Dermis microvascular lymphatic vessel endothelial cell (primary cell): ENCODE results near the gene SLC25A26. TPM values are rescaled to one million over a fixed set of nuclear protein-coding genes. Genes with fewer than 3 reads are reported as not detected.
A peak's percentile ranks its signal among the peaks of the same experiment; 100 is the strongest.

Experiments
- DNase-seq, 2 donors: peaks; one replicate each; pipeline versions ENCODE4 v3.0.0 to v3.0.0-alpha.2; 2010; ENCODE audit warnings: low read depth in 2 of 2
- total RNA-seq: library from RNA; depleted of rRNA; stranded (reverse); fragments of >200 nt; gene quantifications from 2 replicates; pipeline ENCODE4 v1.2.1, GENCODE V29; 2014

Gene SLC25A26
- 17.6 and 18.3 TPM in 2 replicates for total RNA-seq

- peak; percentile 90 to 97 for DNase-seq
Observed at GRCh38 chr3:66220602-66221377, at the start of gene SLC25A26. SLC25A26 (plus strand) TSS chr3:66221001; CDS start chr3:66221095, 94 bp downstream.

- DNase-seq, result no peak
Observed at GRCh38 chr3:66172394-66172793, 48.4 kb upstream of the SLC25A26 start.

- DNase-seq, result no peak
Observed at GRCh38 chr3:66177026-66177425, 43.8 kb upstream of the SLC25A26 start.

- no peak for DNase-seq
Observed at GRCh38 chr3:66178206-66178605, 42.6 kb upstream of the SLC25A26 start.

- DNase-seq, result no peak
Observed at GRCh38 chr3:66179793-66180192, 41.0 kb upstream of the SLC25A26 start.

GRCh38 chr3:66181764-66182163 is 39.0 kb upstream of the SLC25A26 start:
- no peak for DNase-seq

GRCh38 chr3:66182246-66182645 is 38.6 kb upstream of the SLC25A26 start:
- DNase-seq, result no peak

- no peak for DNase-seq
Observed at GRCh38 chr3:66186545-66186944, 34.3 kb upstream of the SLC25A26 start.

GRCh38 chr3:66195347-66195783 is 25.4 kb upstream of the SLC25A26 start:
- DNase-seq, result peak; percentile 30 to 39

- peak in 1 of 2 donors; percentile 2 for DNase-seq
Observed at GRCh38 chr3:66196633-66197032, 24.2 kb upstream of the SLC25A26 start.

GRCh38 chr3:66198437-66199088 is 22.2 kb upstream of the SLC25A26 start:
- no peak for DNase-seq

- no peak for DNase-seq
Observed at GRCh38 chr3:66199089-66199473, 21.7 kb upstream of the SLC25A26 start.

- DNase-seq, result no peak
Observed at GRCh38 chr3:66200147-66200546, 20.7 kb upstream of the SLC25A26 start.

GRCh38 chr3:66200786-66201185 is 20.0 kb upstream of the SLC25A26 start:
- DNase-seq, result no peak

GRCh38 chr3:66203275-66203674 is 17.5 kb upstream of the SLC25A26 start:
- DNase-seq, result no peak

GRCh38 chr3:66206806-66207205 is 14.0 kb upstream of the SLC25A26 start:
- DNase-seq, result no peak

GRCh38 chr3:66208189-66208588 is 12.6 kb upstream of the SLC25A26 start:
- peak in 1 of 2 donors; percentile 48 for DNase-seq

GRCh38 chr3:66210687-66211295 is 10.0 kb upstream of the SLC25A26 start:
- DNase-seq, result no peak

- no peak for DNase-seq
Observed at GRCh38 chr3:66211779-66212178, 9.0 kb upstream of the SLC25A26 start.

GRCh38 chr3:66215106-66215505 is 5.7 kb upstream of the SLC25A26 start:
- DNase-seq, result no peak

- no peak for DNase-seq
Observed at GRCh38 chr3:66220066-66220465, 735 bp upstream of the SLC25A26 start.

GRCh38 chr3:66224220-66224619 is 3.4 kb downstream of the SLC25A26 start:
- no peak for DNase-seq
